ENCODE results near the gene BMP3.
A peak's percentile ranks its signal among the peaks of the same experiment; 100 is the strongest.

BMP3 gene

DNA sequence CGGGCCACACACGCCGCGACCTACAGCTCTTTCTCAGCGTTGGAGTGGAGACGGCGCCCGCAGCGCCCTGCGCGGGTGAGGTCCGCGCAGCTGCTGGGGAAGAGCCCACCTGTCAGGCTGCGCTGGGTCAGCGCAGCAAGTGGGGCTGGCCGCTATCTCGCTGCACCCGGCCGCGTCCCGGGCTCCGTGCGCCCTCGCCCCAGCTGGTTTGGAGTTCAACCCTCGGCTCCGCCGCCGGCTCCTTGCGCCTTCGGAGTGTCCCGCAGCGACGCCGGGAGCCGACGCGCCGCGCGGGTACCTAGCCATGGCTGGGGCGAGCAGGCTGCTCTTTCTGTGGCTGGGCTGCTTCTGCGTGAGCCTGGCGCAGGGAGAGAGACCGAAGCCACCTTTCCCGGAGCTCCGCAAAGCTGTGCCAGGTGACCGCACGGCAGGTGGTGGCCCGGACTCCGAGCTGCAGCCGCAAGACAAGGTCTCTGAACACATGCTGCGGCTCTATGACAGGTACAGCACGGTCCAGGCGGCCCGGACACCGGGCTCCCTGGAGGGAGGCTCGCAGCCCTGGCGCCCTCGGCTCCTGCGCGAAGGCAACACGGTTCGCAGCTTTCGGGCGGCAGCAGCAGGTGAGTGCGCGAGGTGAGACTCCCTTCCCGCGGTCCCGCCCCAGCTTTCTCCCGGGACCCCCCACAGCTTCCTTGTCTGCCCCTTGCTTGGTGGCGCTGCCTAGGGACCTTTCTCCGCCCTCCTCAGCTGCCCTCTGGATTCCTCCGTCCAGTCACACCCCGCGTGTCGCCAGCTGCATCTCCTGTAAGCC, 678 bp downstream of the BMP3 start:
- TF ChIP-seq L3MBTL2 (conservative IDR thresholded peaks at IDR 0.05) (peak; percentile 53; the same call in 1 of the 2 replicates), HDGF (IDR thresholded peaks at IDR 0.05; ENCODE audit: borderline replicate concordance) (no peak)
- CTCF ChIA-PET, result interaction anchor here (0.8 to 1.4 kb wide), 4 partner anchors 8 to 669 kb away, joined by 3 to 4 read pairs (median 3); no protein-coding TSS in a partner anchor
- DNase-seq (ENCODE audit: extremely low spot score), result peak; percentile 44
- POLR2A ChIA-PET, result interaction anchor here (1.1 to 1.3 kb wide), 2 partner anchors 8 to 10 kb away, joined by 3 to 4 read pairs; no protein-coding TSS in a partner anchor

DNA sequence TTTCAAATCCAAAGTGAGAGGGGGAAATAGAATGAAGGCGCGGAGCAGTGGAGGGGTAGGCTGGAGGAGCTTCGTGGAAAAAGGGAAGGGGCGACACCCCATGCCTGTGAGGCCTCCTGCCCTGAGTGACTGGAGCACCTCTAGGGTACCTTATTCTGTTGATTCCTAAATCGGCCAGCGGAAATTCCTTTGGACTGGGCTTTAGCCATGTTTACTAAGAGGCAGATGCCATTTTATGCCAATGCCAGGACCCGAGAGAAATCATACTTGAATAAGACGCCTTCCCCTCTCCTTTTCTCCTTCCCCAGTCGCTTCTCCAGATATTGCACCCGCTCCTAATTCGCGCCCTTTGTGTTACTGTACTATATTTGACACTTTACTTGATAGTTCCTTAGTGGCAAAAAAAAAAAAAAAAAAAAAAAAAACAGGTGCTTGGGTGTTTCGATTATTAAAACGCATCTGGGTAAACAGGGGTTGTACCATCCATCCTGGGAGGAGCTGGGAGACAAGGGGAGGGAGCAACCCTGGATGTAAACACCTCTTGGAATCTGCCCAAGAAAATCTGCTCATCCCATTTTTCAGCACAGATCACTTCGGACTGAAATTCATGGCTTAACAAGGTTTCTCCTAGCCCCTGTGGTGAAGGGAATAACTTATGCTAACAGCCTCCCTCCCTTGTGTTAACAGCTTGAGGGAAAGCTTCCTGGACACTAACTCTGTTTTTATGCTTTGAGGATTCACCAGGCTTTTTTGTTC, 1.5 kb downstream of the BMP3 start:
- POLR2A ChIA-PET, result no interaction called here
- CTCF ChIA-PET, result interaction anchor here (0.6 to 1.3 kb wide), 5 partner anchors 42 to 670 kb away, joined by 3 to 4 read pairs (median 4); no protein-coding TSS in a partner anchor

DNA sequence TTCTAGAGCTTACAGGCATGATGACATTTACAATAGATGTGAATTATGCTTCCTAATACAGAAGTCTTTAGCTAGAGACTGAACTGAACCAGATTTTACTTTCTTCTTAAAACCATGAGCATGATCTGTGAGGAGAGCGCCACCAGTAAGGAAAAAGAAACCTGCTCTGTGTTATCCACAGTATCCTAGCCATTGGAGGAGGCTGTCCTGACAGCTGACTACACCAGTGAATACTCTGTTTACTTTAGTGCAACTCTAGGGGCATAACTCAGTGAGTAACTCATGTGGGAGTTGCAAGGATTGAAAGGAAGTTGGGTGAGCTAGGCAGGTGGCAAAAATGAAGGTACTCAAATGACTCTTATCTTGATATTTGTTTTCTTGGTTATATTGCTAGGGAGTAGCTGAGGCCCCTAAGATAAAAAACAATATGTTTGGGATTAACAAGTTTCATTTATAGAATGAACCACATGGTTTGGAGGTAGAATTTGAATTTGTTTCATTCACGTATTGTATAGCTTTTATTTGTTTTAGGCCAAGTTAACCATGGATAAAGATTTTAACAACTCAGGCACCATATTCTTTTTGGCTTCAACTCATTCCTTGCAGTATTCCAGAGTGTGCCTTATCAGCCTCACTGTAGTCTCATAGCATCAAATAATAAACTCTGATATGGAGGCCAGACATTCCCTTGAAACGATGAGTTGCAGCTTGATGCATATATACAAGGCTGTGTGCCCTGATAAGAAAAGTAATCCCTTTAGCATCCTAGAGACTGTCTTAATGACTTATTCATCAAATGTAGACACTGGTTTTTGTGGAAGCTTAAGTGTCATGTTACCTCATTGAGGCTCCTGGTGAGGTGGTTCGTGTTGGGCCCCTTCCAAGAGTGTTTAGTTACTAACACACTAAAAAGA, 2.5 kb downstream of the BMP3 start:
- CTCF ChIA-PET, result interaction anchor here (0.6 to 1.3 kb wide), 5 partner anchors 43 to 671 kb away, joined by 3 to 4 read pairs (median 4); no protein-coding TSS in a partner anchor
- DNase-seq (ENCODE audit: extremely low spot score), result no peak
- no peak for TF ChIP-seq SP1 (IDR thresholded peaks at IDR 0.05)
- no peak for TF ChIP-seq BHLHE40 (IDR thresholded peaks at IDR 0.05; ENCODE audit: borderline replicate concordance)
- TF ChIP-seq FOXK2 (IDR thresholded peaks at IDR 0.05), result no peak
- TF ChIP-seq, protein P1, sequence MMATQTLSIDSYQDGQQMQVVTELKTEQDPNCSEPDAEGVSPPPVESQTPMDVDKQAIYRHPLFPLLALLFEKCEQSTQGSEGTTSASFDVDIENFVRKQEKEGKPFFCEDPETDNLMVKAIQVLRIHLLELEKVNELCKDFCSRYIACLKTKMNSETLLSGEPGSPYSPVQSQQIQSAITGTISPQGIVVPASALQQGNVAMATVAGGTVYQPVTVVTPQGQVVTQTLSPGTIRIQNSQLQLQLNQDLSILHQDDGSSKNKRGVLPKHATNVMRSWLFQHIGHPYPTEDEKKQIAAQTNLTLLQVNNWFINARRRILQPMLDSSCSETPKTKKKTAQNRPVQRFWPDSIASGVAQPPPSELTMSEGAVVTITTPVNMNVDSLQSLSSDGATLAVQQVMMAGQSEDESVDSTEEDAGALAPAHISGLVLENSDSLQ (IDR thresholded peaks at IDR 0.05), result no peak
- no peak for TF ChIP-seq CTBP1 (IDR thresholded peaks at IDR 0.05; ENCODE audit: borderline replicate concordance)
- no peak for TF ChIP-seq SUZ12 (IDR thresholded peaks at IDR 0.05)
- no peak for TF ChIP-seq ARNT (IDR thresholded peaks at IDR 0.05)
- TF ChIP-seq TARDBP (IDR thresholded peaks at IDR 0.05), result no peak
- no peak for TF ChIP-seq L3MBTL2 (conservative IDR thresholded peaks at IDR 0.05)
- no peak for TF ChIP-seq HDGF (IDR thresholded peaks at IDR 0.05; ENCODE audit: borderline replicate concordance)
- no peak for TF ChIP-seq ZNF384 (IDR thresholded peaks at IDR 0.05)
- no peak for TF ChIP-seq LEF1 (IDR thresholded peaks at IDR 0.05; ENCODE audit: borderline replicate concordance)
- TF ChIP-seq FOXM1 (IDR thresholded peaks at IDR 0.05; ENCODE audit: borderline replicate concordance), result no peak
- no peak for TF ChIP-seq FOXA1 (IDR thresholded peaks at IDR 0.05)
- TF ChIP-seq ELF4 (IDR thresholded peaks at IDR 0.05), result no peak
- TF ChIP-seq NFRKB (IDR thresholded peaks at IDR 0.05), result no peak
- POLR2A ChIA-PET, result no interaction called here

More for the DNA sequence above, 1.5 kb downstream of the BMP3 start:
- no peak for TF ChIP-seq SP1 (IDR thresholded peaks at IDR 0.05)
- TF ChIP-seq, protein P1 (IDR thresholded peaks at IDR 0.05), result no peak
- no peak for TF ChIP-seq FOXA1 (IDR thresholded peaks at IDR 0.05)
- no peak for TF ChIP-seq ELF4 (IDR thresholded peaks at IDR 0.05)
- no peak for TF ChIP-seq NFRKB (IDR thresholded peaks at IDR 0.05)
- TF ChIP-seq SUZ12 (IDR thresholded peaks at IDR 0.05), result no peak
- no peak for TF ChIP-seq FOXM1 (IDR thresholded peaks at IDR 0.05; ENCODE audit: borderline replicate concordance)
- no peak for TF ChIP-seq BHLHE40 (IDR thresholded peaks at IDR 0.05; ENCODE audit: borderline replicate concordance)
- no peak for TF ChIP-seq CTBP1 (IDR thresholded peaks at IDR 0.05; ENCODE audit: borderline replicate concordance)
- no peak for TF ChIP-seq FOXK2 (IDR thresholded peaks at IDR 0.05)
- TF ChIP-seq HDGF (IDR thresholded peaks at IDR 0.05; ENCODE audit: borderline replicate concordance), result no peak
- TF ChIP-seq LEF1 (IDR thresholded peaks at IDR 0.05; ENCODE audit: borderline replicate concordance), result no peak
- no peak for TF ChIP-seq ZNF384 (IDR thresholded peaks at IDR 0.05)
- no peak for TF ChIP-seq TARDBP (IDR thresholded peaks at IDR 0.05)
- no peak for TF ChIP-seq L3MBTL2 (conservative IDR thresholded peaks at IDR 0.05)
- DNase-seq (ENCODE audit: extremely low spot score), result no peak

DNA sequence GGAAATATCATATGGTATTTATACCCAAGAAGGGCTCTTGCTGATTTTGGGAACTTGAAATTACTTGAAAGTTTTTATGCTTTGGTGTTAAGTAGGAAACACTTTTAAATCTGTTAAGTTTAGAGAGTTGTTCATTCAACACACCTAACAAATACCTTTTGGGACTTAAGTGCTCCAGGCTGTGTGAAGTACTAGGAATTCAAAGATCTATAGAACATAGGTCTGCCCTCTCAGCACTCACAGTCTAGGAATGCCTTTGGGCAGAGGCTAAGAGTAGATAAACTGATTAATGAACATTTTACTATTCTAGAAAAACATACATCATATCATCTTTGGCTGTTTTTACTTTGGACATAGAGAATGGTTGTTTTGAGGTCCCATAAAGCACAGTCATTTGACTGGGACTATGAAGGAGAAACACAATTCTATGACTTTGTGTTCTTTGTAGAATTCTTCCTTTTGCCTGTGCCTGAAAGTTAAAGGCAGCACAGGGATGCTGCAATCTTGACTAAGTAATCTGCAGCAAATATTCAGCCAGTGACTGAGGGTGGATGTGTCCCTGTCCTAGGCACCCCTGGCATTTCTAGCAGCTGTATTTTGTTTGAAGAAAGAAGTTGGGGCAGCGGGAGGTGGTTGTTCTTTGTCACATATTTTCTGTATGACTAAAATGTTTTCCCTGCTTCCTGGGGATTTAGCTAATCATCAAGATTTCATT, 8.3 kb downstream of the BMP3 start:
- POLR2A ChIA-PET, result interaction anchor here (1.8 kb wide), 1 partner anchor 8 kb away, joined by 4 read pairs; the partner anchor contains the start of gene BMP3
- CTCF ChIA-PET, result interaction anchor here (0.8 to 1.2 kb wide), 3 partner anchors 9 to 673 kb away, joined by 3 to 4 read pairs (median 4); partner anchors contain the start of gene BMP3

DNA sequence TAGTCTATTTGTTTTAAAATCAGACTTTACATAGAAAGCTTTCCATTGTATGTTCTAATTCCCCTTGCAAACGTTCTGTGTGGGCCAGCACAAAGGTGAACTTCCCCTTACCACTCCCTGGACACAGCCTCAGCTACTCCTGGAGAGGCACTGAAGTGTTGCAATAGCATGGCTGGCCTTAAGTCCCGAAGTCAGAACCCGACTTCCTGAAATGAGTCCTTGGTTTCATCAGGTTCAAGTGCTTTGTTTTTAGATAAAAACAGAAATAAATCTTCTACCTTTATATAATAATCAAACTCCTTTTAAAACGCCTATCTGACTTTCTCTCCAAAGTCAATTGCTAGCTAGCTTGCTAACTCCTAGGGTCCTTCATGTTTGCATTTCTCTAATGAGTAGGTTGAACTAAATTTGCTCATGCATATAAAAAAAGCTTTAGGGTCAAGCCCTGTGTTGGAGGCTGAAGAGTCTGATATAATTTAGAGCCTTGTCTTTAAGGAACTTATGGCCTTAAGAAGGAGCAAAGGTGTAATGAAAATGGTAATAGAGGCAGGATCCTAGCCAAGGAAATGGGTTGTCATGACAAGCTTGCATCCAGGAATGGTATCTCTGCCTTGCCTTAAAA, 9.0 kb downstream of the BMP3 start:
- CTCF ChIA-PET, result interaction anchor here (0.6 to 1.3 kb wide), 6 partner anchors 9 to 1245 kb away, joined by 3 to 9 read pairs (median 4); partner anchors contain the start of gene BMP3
- POLR2A ChIA-PET, result interaction anchor here (1.8 kb wide), 1 partner anchor 9 kb away, joined by 4 read pairs; the partner anchor contains the start of gene BMP3
- TF ChIP-seq SP1 (IDR thresholded peaks at IDR 0.05) (no peak), NFRKB (IDR thresholded peaks at IDR 0.05) (no peak), FOXK2 (IDR thresholded peaks at IDR 0.05) (no peak), CTBP1 (IDR thresholded peaks at IDR 0.05; ENCODE audit: borderline replicate concordance) (no peak), FOXM1 (IDR thresholded peaks at IDR 0.05; ENCODE audit: borderline replicate concordance) (no peak), FOXA1 (IDR thresholded peaks at IDR 0.05) (no peak), TARDBP (IDR thresholded peaks at IDR 0.05) (no peak), HDGF (IDR thresholded peaks at IDR 0.05; ENCODE audit: borderline replicate concordance) (no peak), BHLHE40 (IDR thresholded peaks at IDR 0.05; ENCODE audit: borderline replicate concordance) (no peak), ELF4 (IDR thresholded peaks at IDR 0.05) (no peak), L3MBTL2 (conservative IDR thresholded peaks at IDR 0.05) (no peak), ZNF384 (IDR thresholded peaks at IDR 0.05) (no peak), LEF1 (IDR thresholded peaks at IDR 0.05; ENCODE audit: borderline replicate concordance) (no peak), ARNT (IDR thresholded peaks at IDR 0.05) (no peak), SUZ12 (IDR thresholded peaks at IDR 0.05) (no peak)
- TF ChIP-seq, protein P1 (IDR thresholded peaks at IDR 0.05), result no peak
- DNase-seq (ENCODE audit: extremely low spot score), result no peak

More for the DNA sequence above, 8.3 kb downstream of the BMP3 start:
- DNase-seq (ENCODE audit: extremely low spot score), result no peak
- no peak for TF ChIP-seq ZNF384 (IDR thresholded peaks at IDR 0.05)

Data from HEK293T (cell line).